B cell (primary cell): ENCODE data around the gene GPR179. TPM values are rescaled to one million over a fixed set of nuclear protein-coding genes. Genes with fewer than 3 reads are reported as not detected.

Experiments
- ATAC-seq: fragments of 200-7000 bp; cut with Tn5 transposase; one replicate; pipeline ENCODE4 v1.10.0; 2021; ENCODE audit warnings: low read depth, mild to moderate bottlenecking, moderate number of reproducible peaks, moderate library complexity
- CTCF ChIA-PET: fragments of 350-600 bp; sonication (Branson Sonifier 250); formaldehyde crosslinking; loops from one replicate; lab custom pipeline; 2021; ENCODE audit warnings: antibody characterized with exemption, inconsistent platforms; lab: Charles Lee
- POLR2A ChIA-PET: fragments of 350-600 bp; sonication (Branson Sonifier 250); formaldehyde crosslinking; loops from one replicate; lab custom pipeline; 2021; ENCODE audit warnings: antibody characterized with exemption; lab: Charles Lee
- DNase-seq: peaks from one replicate; pipeline ENCODE4 v3.0.0; 2013
- H2AFZ ChIP-seq: 2 replicates; pipeline ENCODE4 v1.6.1; 2012; ENCODE audit warnings: mild to moderate bottlenecking, low read depth, low read length; ENCODE audit not compliant: insufficient read depth, poor library complexity, severe bottlenecking
- H3K27ac ChIP-seq, 2 donors: 1 replicate in 1 of 2; 2 replicates in 1 of 2; pipeline ENCODE4 v1.5.1; 2012 to 2013; ENCODE audit warnings: low read length in 2 of 2, mild to moderate bottlenecking in 2 of 2, moderate library complexity in 1 of 2
- H3K27me3 ChIP-seq, 4 experiments: fragments of 200-600 bp in 1 of 4; sonication (generic) in 1 of 4; replicated peaks in 1 of 4; 1 replicate in 2 of 4; 2 replicates in 2 of 4; pipeline versions ENCODE4 v1.6.1 to v1.7.0; 2013 to 2016; ENCODE audit warnings: low read length in 3 of 4, mild to moderate bottlenecking in 2 of 4, mixed read lengths in 1 of 4, moderate library complexity in 1 of 4; ENCODE audit not compliant: insufficient read depth in 4 of 4, control insufficient read depth in 3 of 4; ENCODE audit errors: control extremely low read depth in 1 of 4
- H3K36me3 ChIP-seq, 2 experiments: replicated peaks in 1 of 2; 1 replicate in 1 of 2; 2 replicates in 1 of 2; pipeline versions ENCODE4 v1.6.1 to v1.7.1; 2013; ENCODE audit warnings: low read length in 1 of 2; ENCODE audit not compliant: insufficient read depth in 2 of 2, control insufficient read depth in 1 of 2; ENCODE audit errors: control extremely low read depth in 1 of 2, extremely low read depth in 1 of 2
- H3K4me1 ChIP-seq, 2 donors: fragments of 200-600 bp in 1 of 2; sonication (generic) in 1 of 2; 1 replicate in 1 of 2; 2 replicates in 1 of 2; pipeline versions ENCODE4 v1.5.1 to v1.6.1; 2013 to 2017; ENCODE audit warnings: low read length in 2 of 2; ENCODE audit not compliant: control insufficient read depth in 2 of 2, insufficient read depth in 2 of 2
- H3K4me2 ChIP-seq: replicated peaks from 2 replicates; pipeline ENCODE3; 2012; ENCODE audit warnings: mild to moderate bottlenecking, low read depth, low read length; ENCODE audit not compliant: poor library complexity, severe bottlenecking
- H3K4me3 ChIP-seq, 5 experiments: fragments of 200-600 bp in 1 of 5; sonication (generic) in 1 of 5; 1 replicate in 3 of 5; 2 replicates in 2 of 5; pipeline versions ENCODE4 v1.5.1 to v1.7.0; 2011 to 2016; ENCODE audit warnings: low read length in 4 of 5, mild to moderate bottlenecking in 4 of 5, low read depth in 2 of 5, control low read depth in 1 of 5, moderate library complexity in 1 of 5; ENCODE audit not compliant: insufficient read depth in 1 of 5; ENCODE audit errors: control extremely low read depth in 1 of 5, extremely low read depth in 1 of 5
- H3K79me2 ChIP-seq: fragments of 200-600 bp; sonication (generic); one replicate; pipeline ENCODE4 v1.6.0; 2016; ENCODE audit warnings: low read length; ENCODE audit not compliant: control insufficient read depth, insufficient read depth
- H3K9ac ChIP-seq: fragments of 200-600 bp; sonication (generic); 2 replicates; pipeline ENCODE4 v1.6.1; 2017; ENCODE audit warnings: mild to moderate bottlenecking, low read length, moderate library complexity
- H3K9me3 ChIP-seq, 3 donors: one replicate each; pipeline versions ENCODE4 v1.6.1 to v1.7.1; 2013; ENCODE audit warnings: low read length in 2 of 3; ENCODE audit not compliant: control insufficient read depth in 2 of 3, insufficient read depth in 1 of 3; ENCODE audit errors: control extremely low read depth in 1 of 3
- H4K20me1 ChIP-seq: 2 replicates; pipeline ENCODE4 v1.6.0; 2012; ENCODE audit warnings: mild to moderate bottlenecking, low read length; ENCODE audit not compliant: insufficient read depth, control insufficient read depth, poor library complexity, severe bottlenecking
- H3K27ac Mint-ChIP-seq: one replicate; pipeline ENCODE4 v1.8.0; 2021; ENCODE audit warnings: mixed read lengths
- H3K27me3 Mint-ChIP-seq: one replicate; pipeline ENCODE4 v1.8.0; 2021; ENCODE audit warnings: mixed read lengths
- H3K4me1 Mint-ChIP-seq: one replicate; pipeline ENCODE4 v1.8.0; 2021; ENCODE audit warnings: mixed read lengths
- H3K4me3 Mint-ChIP-seq: one replicate; pipeline ENCODE4 v1.8.0; 2021; ENCODE audit warnings: mixed read lengths
- H3K9me3 Mint-ChIP-seq: one replicate; pipeline ENCODE4 v1.8.0; 2022; ENCODE audit warnings: mixed read lengths; ENCODE audit not compliant: insufficient read depth
- CTCF ChIP-seq: fragments of 200-600 bp; IDR thresholded peaks from one replicate; pipeline ENCODE4 v1.8.0; 2022; ENCODE audit warnings: antibody characterized with exemption, mild to moderate bottlenecking
- EZH2 ChIP-seq: IDR thresholded peaks from 2 replicates; pipeline ENCODE4 v1.6.1; 2012; ENCODE audit warnings: borderline replicate concordance, low read depth, mild to moderate bottlenecking, moderate library complexity, low read length; ENCODE audit not compliant: insufficient read depth, poor library complexity, severe bottlenecking
- WGBS: methylation state at CpG from one replicate; pipeline ENCODE4 v1.1.5; 2013; ENCODE audit warnings: missing lambda C conversion rate; ENCODE audit not compliant: insufficient coverage; 5-methylcytosine and 5-hydroxymethylcytosine counted together
- intact Hi-C: fragments of 100-400 bp; cut with micrococcal nuclease; formaldehyde crosslinking; loops from one replicate; pipeline ENCODE4 v1.10.0; 2022
- polyA plus RNA-seq: library from polyadenylated mRNA; depleted of rRNA; stranded (reverse); fragments of >200 nt; gene quantifications from 2 replicates; pipeline ENCODE4 v1.2.3, GENCODE V29; 2012
- total RNA-seq, 2 donors: library from RNA; stranded (reverse); fragments of 120-200 nt in 1 of 2; gene quantifications; 1 replicate in 1 of 2; 2 replicates in 1 of 2; pipeline versions ENCODE4 v1.2.3 to v1.2.4, GENCODE V29; 2013 to 2022

The GPR179 gene
- total and polyA plus RNA-seq, 2 donors (not counting 1 experiment from before 2014, with no cell fraction given): 0.01 TPM; not detected in 1

- Histone ChIP-seq H3K9me3 (no peaks in the 10 kb centered on the region), H3K79me2 (peaks cover 23% of the 10 kb centered on the region), H4K20me1 (no peaks in the 10 kb centered on the region), H3K9ac (no peak overlapping the region), H3K4me1 (no peaks in the 10 kb centered on the region), H3K27ac (no peak overlapping the region), H2AFZ (no peak overlapping the region), H3K27me3 (no peaks in the 10 kb centered on the region), H3K4me2 (no peak overlapping the region), H3K4me3 (no peak overlapping the region), H3K36me3 (peaks cover 0 to 5% of the 10 kb centered on the region in 2 experiments)
- ChIA-PET CTCF (interaction anchor here (1.5 to 2.3 kb wide), 2 partner anchors 10 to 55 kb away, joined by 6 to 11 read pairs; no protein-coding TSS in a partner anchor), POLR2A (no interaction called here)
- H3K4me1 Mint-ChIP-seq: peaks cover 15% of the 10 kb centered on the region
- no peak overlapping the region for H3K27ac Mint-ChIP-seq
- no peak overlapping the region for H3K4me3 Mint-ChIP-seq
- DNase-seq: no peak
- H3K27me3 Mint-ChIP-seq: no peaks in the 10 kb centered on the region
- no peak for TF ChIP-seq EZH2
- TF ChIP-seq CTCF: no peak
- WGBS: 92% methylated on average over 6 of the region's 9 CpGs
- no peaks in the 10 kb centered on the region for H3K9me3 Mint-ChIP-seq
- intact Hi-C loops: no loop called here
- no peak for ATAC-seq
Measured at GRCh38 chr17:38358586-38359513, 15.1 kb upstream of the GPR179 start.
